ENCODE results near the gene ARHGAP4.

ARHGAP4 gene

GRCh38 chrX:153877571-153878261, 48.3 kb downstream of the ARHGAP4 start:
- Mint-ChIP-seq H3K9me3 (no peaks in the 10 kb centered on the region), H3K4me3 (peak overlapping the region in 1 of 2 donors; percentile 54), H3K4me1 (peaks cover 29% of the 10 kb centered on the region), H3K27ac (no peak overlapping the region), H3K27me3 (peaks cover 67% of the 10 kb centered on the region)
- ATAC-seq (no peak), DNase-seq (no peak)

GRCh38 chrX:153876112-153876491, 50.0 kb downstream of the ARHGAP4 start:
- Mint-ChIP-seq H3K4me3 (no peak overlapping the region), H3K27ac (no peak overlapping the region), H3K27me3 (peaks cover 65% of the 10 kb centered on the region), H3K9me3 (no peaks in the 10 kb centered on the region), H3K4me1 (peaks cover 29% of the 10 kb centered on the region)
- no peak for DNase-seq
- ATAC-seq, result no peak

- Mint-ChIP-seq H3K27me3 (peaks cover 60% of the 10 kb centered on the region), H3K9me3 (no peaks in the 10 kb centered on the region), H3K4me1 (peaks cover 29% of the 10 kb centered on the region), H3K4me3 (no peak overlapping the region), H3K27ac (peak overlapping the region in 1 of 2 donors; percentile 6)
- DNase-seq, result peak; percentile 49 to 71
- peak; percentile 55 for ATAC-seq
These were observed 50.5 kb downstream of the ARHGAP4 start for GRCh38 chrX:153875391-153876111.

- Mint-ChIP-seq H3K27ac (no peak overlapping the region), H3K9me3 (no peaks in the 10 kb centered on the region), H3K4me3 (no peak overlapping the region), H3K4me1 (peaks cover 23% of the 10 kb centered on the region), H3K27me3 (peaks cover 55% of the 10 kb centered on the region)
- DNase-seq, result no peak
- ATAC-seq, result no peak
These were observed 51.5 kb downstream of the ARHGAP4 start for GRCh38 chrX:153874366-153875125.

DNA sequence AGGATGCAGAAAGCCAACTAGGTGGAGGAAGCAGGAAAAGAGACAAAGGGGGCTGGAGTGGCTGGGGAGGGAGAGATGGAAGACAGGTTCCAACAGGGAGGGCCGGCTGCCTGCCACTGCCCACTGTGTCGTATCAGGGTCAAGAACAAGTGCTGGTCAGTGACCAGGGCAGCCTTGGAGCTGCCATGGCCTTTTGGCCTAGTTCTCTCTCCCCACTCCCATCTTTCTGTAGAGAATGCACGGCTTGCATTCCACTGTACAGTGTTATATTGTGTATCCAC, 52.0 kb downstream of the ARHGAP4 start:
- Mint-ChIP-seq H3K27me3 (peaks cover 49% of the 10 kb centered on the region), H3K4me3 (no peak overlapping the region), H3K4me1 (peaks cover 18% of the 10 kb centered on the region), H3K9me3 (no peaks in the 10 kb centered on the region), H3K27ac (no peak overlapping the region)
- ATAC-seq, result no peak
- DNase-seq, result no peak

- peaks cover 44% of the 10 kb centered on the region for H3K27me3 Mint-ChIP-seq
- no peak overlapping the region for H3K4me3 Mint-ChIP-seq
- DNase-seq (no peak), ATAC-seq (no peak)
- H3K27ac Mint-ChIP-seq, result no peak overlapping the region
- peaks cover 13% of the 10 kb centered on the region for H3K4me1 Mint-ChIP-seq
- no peaks in the 10 kb centered on the region for H3K9me3 Mint-ChIP-seq
These were observed 52.6 kb downstream of the ARHGAP4 start for GRCh38 chrX:153873282-153874084.

GRCh38 chrX:153871946-153872878, 53.9 kb downstream of the ARHGAP4 start:
- Mint-ChIP-seq H3K27ac (no peak overlapping the region), H3K4me1 (no peaks in the 10 kb centered on the region), H3K9me3 (no peaks in the 10 kb centered on the region), H3K4me3 (no peak overlapping the region), H3K27me3 (peaks cover 36% of the 10 kb centered on the region)
- no peak for ATAC-seq
- no peak for DNase-seq

- DNase-seq (no peak), ATAC-seq (no peak)
- Mint-ChIP-seq H3K27me3 (peaks cover 35% of the 10 kb centered on the region), H3K9me3 (no peaks in the 10 kb centered on the region), H3K4me1 (no peaks in the 10 kb centered on the region), H3K4me3 (no peak overlapping the region), H3K27ac (no peak overlapping the region)
These were observed 54.6 kb downstream of the ARHGAP4 start for GRCh38 chrX:153871451-153871850.

DNA sequence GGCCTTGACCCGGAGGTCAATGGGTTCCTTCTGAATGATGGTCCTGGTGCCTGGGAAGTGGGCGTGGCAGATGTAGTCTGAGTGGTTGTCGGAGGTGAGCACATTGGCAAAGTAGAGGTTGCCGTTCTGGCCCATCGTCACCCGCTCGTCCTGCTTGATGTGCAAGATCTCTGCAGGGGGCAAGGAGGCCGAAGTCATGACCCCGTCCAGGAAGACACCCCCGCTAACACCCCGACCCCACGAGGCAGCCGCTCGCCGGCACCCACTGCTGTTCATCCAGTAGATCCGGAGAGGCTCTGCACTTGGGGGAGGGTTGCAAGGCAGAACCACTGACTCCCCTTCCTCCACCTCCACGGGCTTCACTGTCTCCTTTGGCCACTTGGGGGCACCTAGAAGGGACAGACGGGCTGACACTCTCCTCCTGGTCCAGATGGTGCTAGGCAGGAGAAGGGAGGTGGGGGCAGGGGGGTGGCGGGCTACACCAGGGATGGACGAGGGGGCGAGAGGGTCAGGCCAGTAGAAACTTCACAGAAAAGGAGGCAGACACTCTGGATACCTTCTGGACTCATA, 55.2 kb downstream of the ARHGAP4 start:
- Mint-ChIP-seq H3K27me3 (peaks cover 29% of the 10 kb centered on the region), H3K4me3 (no peak overlapping the region), H3K4me1 (no peaks in the 10 kb centered on the region), H3K27ac (no peak overlapping the region), H3K9me3 (no peaks in the 10 kb centered on the region)
- no peak for DNase-seq
- no peak for ATAC-seq

DNA sequence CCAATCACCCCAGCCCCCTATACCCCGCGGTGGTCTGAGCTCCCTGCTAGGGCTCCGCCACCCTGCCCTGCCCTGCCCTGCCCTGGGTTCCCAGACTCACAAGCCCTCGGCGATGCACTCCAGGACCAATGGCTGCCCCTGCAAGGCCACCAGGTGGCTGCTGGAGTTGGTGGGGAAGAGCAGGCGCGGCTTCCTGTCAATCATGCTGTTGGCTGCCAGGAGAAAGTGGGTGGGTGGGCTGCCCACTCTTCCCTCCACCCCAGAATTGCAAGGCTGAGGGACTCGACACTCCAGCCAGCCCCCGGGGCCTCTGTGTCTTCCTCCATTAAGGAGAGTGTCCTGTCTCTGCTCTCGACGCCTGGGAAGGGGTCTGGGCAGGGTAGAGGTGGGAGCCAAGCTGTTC, 55.8 kb downstream of the ARHGAP4 start:
- Mint-ChIP-seq H3K9me3 (no peaks in the 10 kb centered on the region), H3K4me3 (no peak overlapping the region), H3K27ac (no peak overlapping the region), H3K4me1 (no peaks in the 10 kb centered on the region), H3K27me3 (peaks cover 25% of the 10 kb centered on the region)
- DNase-seq (no peak), ATAC-seq (no peak)

- no peak for DNase-seq
- peaks cover 19% of the 10 kb centered on the region for H3K27me3 Mint-ChIP-seq
- H3K9me3 Mint-ChIP-seq, result no peaks in the 10 kb centered on the region
- no peaks in the 10 kb centered on the region for H3K4me1 Mint-ChIP-seq
- no peak for ATAC-seq
- H3K4me3 Mint-ChIP-seq, result no peak overlapping the region
- H3K27ac Mint-ChIP-seq, result no peak overlapping the region
These were observed 56.4 kb downstream of the ARHGAP4 start for GRCh38 chrX:153869473-153870287.

DNA sequence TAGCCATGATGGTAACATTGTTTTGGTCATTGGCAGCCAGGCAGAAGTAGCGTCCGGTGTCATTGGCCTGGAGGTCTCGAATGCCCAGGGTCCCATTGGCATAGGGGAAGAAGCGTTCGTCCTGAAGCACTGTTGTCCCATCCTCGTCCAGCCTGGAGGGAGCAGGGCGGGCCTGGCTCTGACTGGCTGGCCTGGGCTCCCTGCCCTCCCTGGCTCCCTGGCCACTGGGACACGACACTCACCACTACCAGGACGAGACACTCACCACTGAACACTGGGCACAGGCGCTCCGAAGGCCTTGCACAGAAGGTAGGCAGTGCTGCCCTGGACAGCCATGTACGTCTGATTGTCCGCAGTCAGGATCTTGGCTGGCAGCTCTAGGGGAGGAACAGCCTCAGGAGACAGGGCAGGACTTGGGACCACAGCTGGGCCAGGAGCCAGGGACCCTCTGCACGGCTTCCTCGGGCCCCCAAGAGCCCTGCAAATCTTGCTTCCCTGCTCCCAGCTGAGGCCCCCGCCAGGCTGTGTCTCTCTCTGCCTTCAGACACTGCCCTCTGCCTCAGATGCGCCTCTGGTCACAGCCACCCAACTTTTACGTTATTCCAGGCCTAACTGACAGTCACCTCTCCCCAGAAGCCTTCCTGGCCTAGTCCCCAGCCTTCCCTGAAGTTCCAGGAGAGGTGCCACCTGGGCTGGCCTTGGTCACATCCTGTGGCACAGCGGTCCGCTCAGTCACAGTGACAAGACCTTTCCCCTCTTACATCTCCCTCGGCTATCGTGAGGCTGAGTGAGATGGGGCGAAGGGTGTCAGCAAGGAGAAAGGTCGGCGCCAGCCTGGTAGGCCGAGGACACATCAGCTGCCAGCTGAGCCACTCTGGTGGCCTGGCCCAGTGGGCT, 57.2 kb downstream of the ARHGAP4 start:
- no peak for DNase-seq
- Mint-ChIP-seq H3K4me3 (no peak overlapping the region), H3K9me3 (no peaks in the 10 kb centered on the region), H3K27ac (no peak overlapping the region), H3K27me3 (peaks cover 14% of the 10 kb centered on the region), H3K4me1 (no peaks in the 10 kb centered on the region)
- no peak for ATAC-seq

GRCh38 chrX:153867671-153868070, 58.4 kb downstream of the ARHGAP4 start:
- Mint-ChIP-seq H3K27me3 (peaks cover 8% of the 10 kb centered on the region), H3K27ac (no peak overlapping the region), H3K4me3 (no peak overlapping the region), H3K4me1 (no peaks in the 10 kb centered on the region), H3K9me3 (no peaks in the 10 kb centered on the region)
- DNase-seq (no peak), ATAC-seq (no peak)
